Endothelial cell of umbilical vein (primary cell): ENCODE results near the gene PAGR1.

Experiments
- CTCF ChIP-seq, 2 donors: IDR thresholded peaks; 1 replicate in 1 of 2; 2 replicates in 1 of 2; pipeline ENCODE4 v1.5.1; 2011; ENCODE audit warnings: low read length in 2 of 2, mild to moderate bottlenecking in 2 of 2, moderate library complexity in 2 of 2, control low read depth in 1 of 2, inconsistent platforms in 1 of 2, low read depth in 1 of 2; ENCODE audit not compliant: insufficient read depth in 1 of 2; ENCODE audit errors: extremely low read depth in 1 of 2
- EZH2 ChIP-seq: IDR thresholded peaks from 2 replicates; pipeline ENCODE4 v1.6.1; 2012; ENCODE audit warnings: borderline replicate concordance, low read depth, mild to moderate bottlenecking, moderate library complexity, low read length, inconsistent platforms; ENCODE audit not compliant: severe bottlenecking
- MAX ChIP-seq: IDR thresholded peaks from 2 replicates; pipeline ENCODE4 v1.6.1; 2011; ENCODE audit not compliant: insufficient read depth, insufficient read length
- MYC ChIP-seq: IDR thresholded peaks from one replicate; pipeline ENCODE4 v1.6.1; 2011; ENCODE audit warnings: mild to moderate bottlenecking, low read depth, low read length
- POLR2AphosphoS5 ChIP-seq: IDR thresholded peaks from 2 replicates; pipeline ENCODE4 v1.6.1; 2012; ENCODE audit warnings: low read depth, mild to moderate bottlenecking, control low read depth, low read length, moderate library complexity; ENCODE audit not compliant: insufficient read depth

DNA sequence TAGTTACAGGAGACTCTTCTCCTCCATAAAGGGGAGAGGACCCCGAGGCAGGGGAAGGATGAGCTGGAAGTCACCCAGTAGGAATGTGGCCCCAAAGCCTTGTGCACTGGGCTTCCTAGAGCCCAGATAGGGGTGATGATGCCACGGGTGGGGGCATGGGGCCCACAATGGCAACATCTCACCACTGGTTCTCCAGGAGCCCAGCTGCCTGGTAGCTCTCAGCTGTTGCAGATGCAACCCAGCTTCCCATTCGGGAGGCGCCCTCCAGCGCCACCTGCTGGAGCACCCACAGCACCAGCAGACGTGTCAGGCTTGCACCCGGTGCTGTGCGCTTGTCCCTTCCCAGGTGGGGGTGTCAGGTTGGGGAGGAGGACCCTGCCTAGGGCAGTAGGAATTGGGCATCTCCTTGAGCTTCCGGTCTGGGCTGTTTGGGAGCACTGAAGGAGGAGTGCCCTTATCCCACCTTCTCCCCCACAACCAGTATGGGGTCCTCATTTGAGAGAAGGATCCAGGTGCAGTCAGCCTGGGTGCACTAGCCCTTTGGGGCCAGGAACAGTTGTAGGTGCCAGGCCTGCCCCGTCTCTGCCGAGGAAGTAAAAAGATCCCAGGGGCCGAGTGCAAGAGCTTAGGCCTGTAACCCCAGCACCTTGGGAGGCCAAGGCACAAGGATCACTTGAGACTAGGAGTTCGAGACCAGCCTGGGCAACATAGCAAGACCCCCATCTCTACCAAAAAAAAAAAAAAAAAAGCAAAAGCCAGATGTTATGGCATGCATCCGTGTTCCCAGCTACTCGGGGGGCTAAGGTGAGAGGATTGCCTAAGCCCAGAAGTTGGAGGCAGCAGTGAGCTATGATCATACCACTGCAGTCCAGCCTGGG, 32.7 kb downstream of the PAGR1 start:
- TF ChIP-seq CTCF (IDR thresholded peaks at IDR 0.05; ENCODE audit: extremely low read depth in 1 of 2, insufficient read depth in 1 of 2, low read depth in 1 of 2, low read length in 2 of 2) = peak; percentile 83 to 97
- no peak for TF ChIP-seq EZH2
- TF ChIP-seq POLR2AphosphoS5 = no peak
- TF ChIP-seq MYC = no peak
- no peak for TF ChIP-seq MAX
